ENCODE results near the gene NCK2. TPM values are rescaled to one million over a fixed set of nuclear protein-coding genes. Genes with fewer than 3 reads are reported as not detected.

NCK2 gene
- polyA plus RNA-seq, 1 of the 3 experiments (the other 2 are of a cell fraction): 42.8 TPM

- no peak for TF ChIP-seq USF1 (IDR thresholded peaks at IDR 0.05; ENCODE audit: borderline replicate concordance, low read depth)
These were observed 6.6 kb upstream of the NCK2 start (continued) for GRCh38 chr2:105737980-105738657.

- ChIA-PET POLR2A (no interaction called here), CTCF (no interaction called here)
- Histone ChIP-seq H3K4me3 (ENCODE audit: low read depth in 2 of 2, low read length in 1 of 2) (no peak overlapping the region), H3K36me3 (replicated peaks in 1 of 2; ENCODE audit: control insufficient read depth in 1 of 2, insufficient read depth in 2 of 2, low read length in 1 of 2) (no peaks in the 10 kb centered on the region), H3K9me2 (no peaks in the 10 kb centered on the region), H3K27me3 (ENCODE audit: insufficient read depth) (no peaks in the 10 kb centered on the region), H2AFZ (ENCODE audit: low read depth) (no peak overlapping the region), H3K9ac (no peak overlapping the region), H3K27ac (ENCODE audit: low read depth in 2 of 2, low read length in 1 of 2) (no peak overlapping the region), H3K9me3 (no peaks in the 10 kb centered on the region), H4K20me1 (ENCODE audit: insufficient read depth) (no peaks in the 10 kb centered on the region), H3K79me2 (ENCODE audit: insufficient read depth) (no peaks in the 10 kb centered on the region), H3K4me2 (no peak overlapping the region), H3K4me1 (ENCODE audit: control insufficient read depth in 1 of 2, insufficient read depth in 2 of 2, low read depth in 1 of 2, low read length in 1 of 2) (peaks cover under 1 to 3% of the 10 kb centered on the region in 2 experiments; a peak in 2 of 4 replicates), H3F3A (replicated peaks; ENCODE audit: insufficient read depth) (no peaks in the 10 kb centered on the region)
- no peak for DNase-seq
- 85% methylated on average over 6 of the region's 6 CpGs for WGBS (ENCODE audit: low lambda C conversion rate)
- no peak for TF ChIP-seq EP300 (IDR thresholded peaks at IDR 0.05; ENCODE audit: borderline replicate concordance in 1 of 2, low read depth in 1 of 2, low read length in 1 of 2)
- no peak for TF ChIP-seq TCF12 (IDR thresholded peaks at IDR 0.05)
- no peak for TF ChIP-seq IRF3 (IDR thresholded peaks at IDR 0.05; ENCODE audit: low read depth, low read length)
- no peak for TF ChIP-seq MAX (IDR thresholded peaks at IDR 0.05; ENCODE audit: low read depth)
- no peak for TF ChIP-seq SMC3 (IDR thresholded peaks at IDR 0.05; ENCODE audit: low read depth, low read length)
- no peak for TF ChIP-seq RXRA (IDR thresholded peaks at IDR 0.05; ENCODE audit: borderline replicate concordance, low read depth)
- no peak for TF ChIP-seq FOXM1 (IDR thresholded peaks at IDR 0.05; ENCODE audit: low read depth)
- no peak for TF ChIP-seq RCOR1 (IDR thresholded peaks at IDR 0.05; ENCODE audit: low read length)
- TF ChIP-seq GABPA (IDR thresholded peaks at IDR 0.05; ENCODE audit: low read depth): no peak
- no peak for TF ChIP-seq MEF2A (IDR thresholded peaks at IDR 0.05; ENCODE audit: borderline replicate concordance, low read depth)
- TF ChIP-seq USF2 (IDR thresholded peaks at IDR 0.05; ENCODE audit: borderline replicate concordance, low read depth, low read length): no peak
- no peak for TF ChIP-seq YY1 (IDR thresholded peaks at IDR 0.05; ENCODE audit: low read depth)
- no peak for TF ChIP-seq CHD2 (IDR thresholded peaks at IDR 0.05; ENCODE audit: low read length, partially characterized antibody)
- TF ChIP-seq RAD21 (IDR thresholded peaks at IDR 0.05; ENCODE audit: low read length): no peak
- TF ChIP-seq ELF1 (IDR thresholded peaks at IDR 0.05): no peak
- TF ChIP-seq RFX5 (IDR thresholded peaks at IDR 0.05; ENCODE audit: low read length): no peak
These were observed 6.0 kb upstream of the NCK2 start for GRCh38 chr2:105738658-105739241.

Measured in SK-N-SH (cell line).